Subcutaneous adipose tissue (tissue), 4 donors: Measurements from ENCODE around the gene NTN4. TPM values are rescaled to one million over a fixed set of nuclear protein-coding genes. Genes with fewer than 3 reads are reported as not detected.

Experiments
- CTCF ChIP-seq: fragments of 450-650 bp; IDR thresholded peaks from one replicate; pipeline ENCODE4 v1.5.1; 2016; ENCODE audit warnings: low read depth, mild to moderate bottlenecking, control low read depth, antibody characterized with exemption, moderate library complexity
- total RNA-seq, 4 donors: library from RNA; depleted of rRNA; stranded (reverse); fragments of >200 nt; gene quantifications; one replicate each; pipeline ENCODE4 v1.1.0, GENCODE V29; 2016

The NTN4 gene
- total RNA-seq, 4 donors from 2014 or later: 23.2 to 33.9 (median 31.2) TPM

- TF ChIP-seq CTCF: no peak
Measured at GRCh38 chr12:95726903-95727302, 63.7 kb downstream of the NTN4 start.

- TF ChIP-seq CTCF: no peak
Measured at GRCh38 chr12:95724767-95725166, 65.8 kb downstream of the NTN4 start.

GRCh38 chr12:95723693-95724384, 66.7 kb downstream of the NTN4 start:
- no peak for TF ChIP-seq CTCF

GRCh38 chr12:95721320-95721719, 69.2 kb downstream of the NTN4 start:
- TF ChIP-seq CTCF: no peak

GRCh38 chr12:95720146-95720545, 70.4 kb downstream of the NTN4 start:
- no peak for TF ChIP-seq CTCF

- no peak for TF ChIP-seq CTCF
Measured at GRCh38 chr12:95718772-95719171, 71.8 kb downstream of the NTN4 start.

GRCh38 chr12:95718006-95718431, 72.5 kb downstream of the NTN4 start:
- TF ChIP-seq CTCF: no peak
